Islet precursor cell (in vitro differentiated cells): ENCODE measurements around the gene CYTH3.

Source experiments
- DNase-seq: peaks from one replicate; pipeline ENCODE4 v3.0.0-alpha.2; 2018

CYTH3 gene

DNA sequence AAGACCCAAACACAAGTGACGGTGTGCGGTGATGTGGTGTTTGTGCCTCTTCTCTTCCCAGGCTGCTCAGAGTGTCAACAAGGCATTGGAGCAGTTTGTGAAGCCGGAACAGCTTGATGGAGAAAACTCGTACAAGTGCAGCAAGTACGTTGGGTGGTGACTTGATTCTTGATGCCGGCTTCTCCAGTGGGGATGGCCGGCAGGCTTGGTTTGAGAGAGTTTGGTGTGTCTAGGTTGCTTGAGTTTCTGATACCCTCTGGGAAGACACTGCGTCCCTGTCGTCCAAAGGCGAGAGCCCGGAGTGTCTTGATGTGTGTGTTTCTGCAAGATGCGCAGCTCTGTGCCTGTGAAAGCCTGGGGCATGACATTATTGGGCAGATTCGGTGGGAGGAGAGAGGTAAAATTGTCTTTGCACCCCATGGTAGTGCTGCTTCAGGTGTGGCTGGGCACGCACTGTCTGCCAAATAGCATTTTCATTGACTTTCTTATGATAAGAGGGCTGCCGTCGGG is 129.5 kb downstream of the CYTH3 start:
- no peak for DNase-seq

DNA sequence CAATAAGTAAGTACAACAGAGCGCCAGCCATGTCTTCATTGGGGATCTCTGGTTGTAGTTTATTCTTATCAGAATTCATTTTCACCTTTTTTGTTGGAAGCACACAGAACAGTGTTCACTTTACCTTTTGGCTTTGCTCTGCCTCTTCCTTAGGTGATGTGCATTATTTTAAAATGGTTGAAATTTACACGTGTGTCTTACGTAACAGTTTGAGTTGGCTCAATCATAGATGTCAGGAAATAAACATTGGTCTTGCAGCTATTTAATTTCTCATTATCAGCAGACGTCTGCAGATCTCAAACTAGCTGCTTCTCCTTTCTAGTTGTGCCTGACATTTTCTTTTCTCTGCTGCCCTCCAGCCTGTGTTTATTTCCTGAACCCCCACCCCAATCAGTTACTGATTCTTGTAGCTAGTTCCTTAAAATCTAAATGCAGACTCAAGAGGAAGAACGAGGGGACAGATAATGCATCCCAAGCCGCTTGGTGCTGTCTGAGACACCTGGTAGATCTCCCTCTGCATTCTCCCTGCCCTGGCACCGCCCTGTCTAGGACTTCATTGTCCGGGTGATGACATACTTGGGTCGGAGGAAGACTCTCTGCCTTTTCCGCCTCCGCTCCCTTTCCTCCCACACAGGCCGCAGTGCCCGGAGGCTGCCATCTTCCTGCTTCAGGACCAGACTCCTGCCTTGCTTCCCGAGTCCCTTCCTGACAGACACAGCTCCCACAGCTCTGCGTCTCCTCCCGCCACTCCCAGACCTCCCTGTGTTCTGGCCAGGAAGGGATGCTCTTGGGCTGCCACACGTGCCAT is 133.0 kb downstream of the CYTH3 start:
- no peak for DNase-seq

GRCh38 chr7:6136475-6136874 is 135.9 kb downstream of the CYTH3 start:
- DNase-seq: no peak

DNA sequence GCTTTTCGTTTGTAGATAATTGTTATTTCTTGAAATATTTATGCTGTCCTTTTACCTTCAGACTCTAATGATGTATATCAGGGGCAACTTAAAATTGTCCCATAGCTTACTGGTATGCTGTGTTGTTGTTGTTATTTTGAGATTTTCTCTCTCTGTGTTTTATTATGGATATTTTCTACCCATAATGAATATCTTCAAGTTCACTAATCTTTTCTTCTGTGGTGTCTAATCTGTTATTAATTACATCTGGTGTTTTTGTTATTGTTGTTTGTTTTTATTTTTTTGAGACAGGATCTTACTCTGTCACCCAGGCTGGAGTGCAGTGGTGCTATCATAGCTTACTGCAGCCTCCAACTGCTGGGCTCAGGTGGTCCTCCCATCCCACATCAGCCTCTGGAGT is 139.2 kb downstream of the CYTH3 start:
- DNase-seq: no peak

GRCh38 chr7:6130007-6130587 is 142.3 kb downstream of the CYTH3 start:
- no peak for DNase-seq

GRCh38 chr7:6128205-6128604 is 144.2 kb downstream of the CYTH3 start:
- no peak for DNase-seq

GRCh38 chr7:6127110-6127490 is 145.3 kb downstream of the CYTH3 start:
- DNase-seq: no peak

DNA sequence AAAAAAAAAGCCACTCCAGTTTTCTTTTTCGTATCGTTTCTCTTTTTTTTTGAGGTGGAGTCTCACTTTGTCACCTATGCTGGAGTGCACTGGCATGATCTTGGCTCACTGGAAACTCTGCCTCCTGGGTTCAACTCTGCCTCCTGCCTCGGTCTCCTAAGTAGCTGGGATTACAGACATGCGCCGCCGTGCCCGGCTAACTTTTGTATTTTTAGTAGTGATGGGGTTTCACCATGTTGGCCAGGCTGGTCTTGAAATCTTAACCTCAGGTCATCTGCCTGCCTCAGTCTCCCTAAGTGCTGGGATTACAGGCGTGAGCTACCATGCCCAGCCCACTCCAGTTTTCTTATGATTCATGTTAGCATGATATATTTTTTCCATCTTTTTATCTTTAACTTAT is 148.6 kb downstream of the CYTH3 start:
- DNase-seq: no peak

DNA sequence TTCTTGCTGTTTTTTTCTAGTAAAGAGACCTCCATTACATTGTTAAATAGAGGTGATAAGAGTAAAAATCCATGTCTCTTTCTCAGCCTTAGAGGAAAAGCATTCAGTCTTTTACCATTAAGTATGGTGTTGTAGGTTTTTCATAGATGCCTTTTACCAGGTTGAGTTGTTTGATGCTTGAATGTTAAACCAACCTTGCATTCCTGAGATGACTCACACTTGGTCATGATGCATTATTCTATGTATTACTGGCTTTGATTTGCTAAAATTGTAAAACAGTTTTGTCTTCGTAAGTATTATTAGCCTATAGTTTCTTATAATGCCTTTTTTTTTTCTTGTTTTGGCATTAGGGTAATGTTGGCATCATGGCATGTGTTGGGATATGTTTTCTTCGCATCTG is 151.3 kb downstream of the CYTH3 start:
- no peak for DNase-seq

DNA sequence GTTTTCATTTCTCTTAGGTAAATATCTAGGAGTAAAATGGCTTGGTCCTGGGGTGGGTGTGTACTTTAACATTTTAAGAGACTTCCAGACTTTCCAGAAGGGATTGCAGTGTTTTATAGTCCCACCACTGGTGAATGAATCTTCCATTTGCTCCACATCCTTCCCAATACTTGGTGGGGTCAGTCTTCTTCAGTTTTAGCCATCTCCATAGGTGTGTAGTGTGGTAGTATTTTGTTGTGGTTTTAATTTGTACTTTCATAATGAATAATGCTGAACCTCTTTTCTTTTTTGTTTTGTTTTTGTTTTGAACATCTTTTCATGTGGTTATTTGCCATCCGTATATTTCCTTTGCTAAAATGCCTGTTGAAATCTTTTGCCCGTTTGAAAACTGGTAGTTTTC is 154.9 kb downstream of the CYTH3 start:
- no peak for DNase-seq

GRCh38 chr7:6116211-6116610 is 156.2 kb downstream of the CYTH3 start:
- DNase-seq: no peak
